MM.1S (cell line): Measurements from ENCODE around the gene PKD1L1.
A peak's percentile ranks its signal among the peaks of the same experiment; 100 is the strongest.

Experiments used
- EZH2 ChIP-seq: fragments of 300-600 bp; sonication (generic); optimal IDR thresholded peaks from 2 replicates; pipeline ENCODE3; 2017; ENCODE audit warnings: low read depth, mild to moderate bottlenecking, antibody characterized with exemption, low read length, mixed read lengths
- EZH2phosphoT487 ChIP-seq: fragments of 300-600 bp; sonication (generic); IDR thresholded peaks from 2 replicates; pipeline ENCODE4 v1.6.1; 2018; ENCODE audit warnings: antibody characterized with exemption, low read length
- TF ChIP-seq, protein P1 (sequence below): fragments of 300-600 bp; sonication (generic); IDR thresholded peaks from 2 replicates; pipeline ENCODE4 v1.5.1; 2016; ENCODE audit warnings: antibody characterized with exemption, low read length, mixed read lengths

DNA sequence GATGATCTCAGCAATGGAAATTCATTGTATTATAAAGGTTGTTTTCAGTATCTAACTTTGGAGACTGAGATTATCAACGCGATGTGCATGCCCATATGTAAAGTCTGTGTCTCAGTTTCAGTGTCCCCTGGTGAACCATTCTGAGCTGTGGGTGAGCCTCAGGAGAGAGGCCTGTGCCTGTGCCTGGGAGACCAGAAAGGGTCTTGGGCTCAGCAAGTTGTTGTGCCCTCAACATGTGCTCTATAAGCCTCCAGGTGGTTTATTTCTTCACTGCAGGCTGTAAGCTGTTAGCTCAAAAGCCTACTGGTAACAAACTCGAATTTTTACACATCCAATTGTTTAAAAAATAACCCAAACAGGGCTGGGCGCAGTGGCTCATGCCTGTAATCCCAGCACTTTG lies 151.9 kb downstream of the PKD1L1 start:
- TF ChIP-seq, protein P1, sequence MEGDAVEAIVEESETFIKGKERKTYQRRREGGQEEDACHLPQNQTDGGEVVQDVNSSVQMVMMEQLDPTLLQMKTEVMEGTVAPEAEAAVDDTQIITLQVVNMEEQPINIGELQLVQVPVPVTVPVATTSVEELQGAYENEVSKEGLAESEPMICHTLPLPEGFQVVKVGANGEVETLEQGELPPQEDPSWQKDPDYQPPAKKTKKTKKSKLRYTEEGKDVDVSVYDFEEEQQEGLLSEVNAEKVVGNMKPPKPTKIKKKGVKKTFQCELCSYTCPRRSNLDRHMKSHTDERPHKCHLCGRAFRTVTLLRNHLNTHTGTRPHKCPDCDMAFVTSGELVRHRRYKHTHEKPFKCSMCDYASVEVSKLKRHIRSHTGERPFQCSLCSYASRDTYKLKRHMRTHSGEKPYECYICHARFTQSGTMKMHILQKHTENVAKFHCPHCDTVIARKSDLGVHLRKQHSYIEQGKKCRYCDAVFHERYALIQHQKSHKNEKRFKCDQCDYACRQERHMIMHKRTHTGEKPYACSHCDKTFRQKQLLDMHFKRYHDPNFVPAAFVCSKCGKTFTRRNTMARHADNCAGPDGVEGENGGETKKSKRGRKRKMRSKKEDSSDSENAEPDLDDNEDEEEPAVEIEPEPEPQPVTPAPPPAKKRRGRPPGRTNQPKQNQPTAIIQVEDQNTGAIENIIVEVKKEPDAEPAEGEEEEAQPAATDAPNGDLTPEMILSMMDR = peak; percentile 15; the same call in 1 of the 2 replicates
- TF ChIP-seq EZH2 (no peak), EZH2phosphoT487 (no peak)
